ENCODE results near the gene RNF144B. TPM values are rescaled to one million over a fixed set of nuclear protein-coding genes. Genes with fewer than 3 reads are reported as not detected.

Gene RNF144B
- total RNA-seq, 1 experiment from 2014 or later: 2.3 TPM

GRCh38 chr6:18497006-18497405 is 109.9 kb downstream of the RNF144B start:
- H4K5ac ChIP-seq (ENCODE audit: insufficient read length, low read depth, low read length): no peak overlapping the region
- no peak overlapping the region for H2BK5ac ChIP-seq (ENCODE audit: insufficient read length, low read length)
- H2BK20ac ChIP-seq (ENCODE audit: low read depth, low read length, poor library complexity, severe bottlenecking): no peak overlapping the region
- no peaks in the 10 kb centered on the region for H3K79me2 ChIP-seq (ENCODE audit: insufficient read depth, low read length)
- H3K4me1 ChIP-seq (ENCODE audit: insufficient read depth, low read length): no peaks in the 10 kb centered on the region
- H3T11ph ChIP-seq (ENCODE audit: low read length): no peak overlapping the region
- DNase-seq: no peak
- H3K14ac ChIP-seq (ENCODE audit: insufficient read depth, low read length): no peak overlapping the region
- H3K27ac Mint-ChIP-seq: no peak overlapping the region
- no peak for TF ChIP-seq CTCF (conservative IDR thresholded peaks at IDR 0.05)
- no peak overlapping the region for H3K4ac ChIP-seq (ENCODE audit: low read depth, low read length)
- no peaks in the 10 kb centered on the region for H3K9me3 Mint-ChIP-seq
- no peaks in the 10 kb centered on the region; a peak in 1 of 7 replicates for H3K36me3 Mint-ChIP-seq (ENCODE audit: insufficient read depth in 1 of 3, low read depth in 3 of 3)
- H3K27me3 Mint-ChIP-seq (ENCODE audit: low read depth): no peaks in the 10 kb centered on the region
- no peaks in the 10 kb centered on the region for H3K9me3 ChIP-seq (ENCODE audit: control insufficient read depth, low read depth, low read length)
- no peak overlapping the region for H3K9ac ChIP-seq (ENCODE audit: extremely low read depth, insufficient read length, low read length)
- no peak overlapping the region for H3K56ac ChIP-seq (ENCODE audit: insufficient read length, low read depth, low read length)
- H3K18ac ChIP-seq (ENCODE audit: insufficient read length, low read depth, low read length): no peak overlapping the region
- whole genome bisulfite sequencing (ENCODE audit: extremely low coverage, insufficient read length, low lambda C conversion rate): no CpG with 5 or more reads among the region's 2 CpGs
- H4K20me1 ChIP-seq (ENCODE audit: control insufficient read depth, insufficient read depth, insufficient read length): no peaks in the 10 kb centered on the region
- H2BK120ac ChIP-seq (ENCODE audit: low read depth, low read length, poor library complexity, severe bottlenecking): no peak overlapping the region
- peaks cover 4 to 12% of the 10 kb centered on the region in 2 experiments; a peak in 2 of 4 replicates for H3K4me1 Mint-ChIP-seq
- H2BK15ac ChIP-seq (ENCODE audit: low read depth, low read length): no peak overlapping the region
- no peak overlapping the region for H2BK12ac ChIP-seq (ENCODE audit: insufficient read length, low read depth, low read length)
- H4K8ac ChIP-seq (replicated peaks; ENCODE audit: insufficient read length, low read depth, low read length): no peak overlapping the region
- no peaks in the 10 kb centered on the region for H3K23me2 ChIP-seq (ENCODE audit: insufficient read length, low read depth, low read length, poor library complexity, severe bottlenecking)
- no peak overlapping the region for H3K4me3 Mint-ChIP-seq
- no peak overlapping the region for H2AK5ac ChIP-seq (ENCODE audit: insufficient read length, low read length)
- H2AFZ ChIP-seq (ENCODE audit: low read length): no peak overlapping the region
- H3K27me3 ChIP-seq (ENCODE audit: insufficient read depth, low read length): no peaks in the 10 kb centered on the region
- H4K91ac ChIP-seq (ENCODE audit: insufficient read length, low read depth, low read length): no peak overlapping the region
- no peak overlapping the region for H3K23ac ChIP-seq (ENCODE audit: insufficient read length, low read depth, low read length)
- H3K4me2 ChIP-seq (ENCODE audit: insufficient read depth, insufficient read length, low read length): no peak overlapping the region
- no peak overlapping the region for H3K27ac ChIP-seq (ENCODE audit: insufficient read length, low read depth, low read length)
- H3K79me1 ChIP-seq (ENCODE audit: insufficient read depth, low read depth, low read length, poor library complexity, severe bottlenecking): no peaks in the 10 kb centered on the region

All from H9 (cell line).